ENCODE results near the gene ACIN1.

Gene ACIN1

GRCh38 chr14:23056145-23056955 lies 38.6 kb downstream of the ACIN1 start:
- DNase-seq, result peak; percentile 81

DNA sequence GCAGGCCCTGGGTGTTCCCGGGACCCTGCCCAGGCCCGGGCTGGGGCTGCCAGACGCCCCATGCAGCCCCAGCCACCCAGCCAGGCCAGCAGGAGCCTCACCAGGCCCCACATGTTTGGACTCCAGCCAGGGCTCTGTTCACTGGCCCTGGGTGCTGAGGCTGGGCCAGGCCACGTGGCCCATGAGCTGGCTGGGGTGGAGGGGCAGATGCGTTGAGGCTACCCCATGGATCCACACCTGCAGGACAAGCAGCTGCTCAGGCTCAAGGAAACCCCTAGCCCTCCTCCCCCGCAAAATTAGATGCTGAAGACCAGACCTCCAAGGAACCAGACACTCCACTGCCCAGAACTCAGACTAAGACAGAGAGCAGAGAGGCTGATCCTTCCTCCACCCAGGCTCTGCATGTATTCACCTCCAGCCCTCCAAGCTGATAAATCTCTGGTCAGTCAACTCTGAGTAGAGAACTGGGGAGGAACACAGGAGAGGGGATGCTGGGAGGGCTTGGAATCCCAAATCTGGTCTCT lies 39.3 kb downstream of the ACIN1 start:
- DNase-seq, result no peak

- DNase-seq, result no peak
Measured at GRCh38 chr14:23055147-23055550, 39.8 kb downstream of the ACIN1 start.

GRCh38 chr14:23054000-23054811 lies 40.7 kb downstream of the ACIN1 start:
- peak; percentile 67 for DNase-seq

DNA sequence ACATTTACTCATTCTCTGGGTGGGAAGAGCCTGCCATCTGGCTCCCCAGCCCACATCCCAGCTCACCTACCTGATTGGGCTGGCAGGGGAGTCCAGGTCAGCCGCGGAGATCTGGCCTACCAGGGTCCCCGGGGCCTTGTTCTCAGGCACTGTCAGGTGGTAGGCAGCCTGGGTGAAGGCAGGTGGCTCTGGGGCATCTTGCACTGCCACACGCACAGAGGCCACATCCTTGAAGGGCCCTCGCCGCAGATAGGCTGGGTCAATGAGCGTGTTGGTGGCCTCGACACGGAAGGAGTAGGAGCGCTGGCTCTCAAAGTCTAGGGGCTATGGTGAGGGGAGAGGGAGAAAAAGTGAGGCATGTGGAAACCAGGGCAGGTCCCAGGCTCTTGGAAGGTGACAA lies 41.5 kb downstream of the ACIN1 start:
- DNase-seq, result no peak

GRCh38 chr14:23052671-23053070 lies 42.3 kb downstream of the ACIN1 start:
- no peak for DNase-seq

DNA sequence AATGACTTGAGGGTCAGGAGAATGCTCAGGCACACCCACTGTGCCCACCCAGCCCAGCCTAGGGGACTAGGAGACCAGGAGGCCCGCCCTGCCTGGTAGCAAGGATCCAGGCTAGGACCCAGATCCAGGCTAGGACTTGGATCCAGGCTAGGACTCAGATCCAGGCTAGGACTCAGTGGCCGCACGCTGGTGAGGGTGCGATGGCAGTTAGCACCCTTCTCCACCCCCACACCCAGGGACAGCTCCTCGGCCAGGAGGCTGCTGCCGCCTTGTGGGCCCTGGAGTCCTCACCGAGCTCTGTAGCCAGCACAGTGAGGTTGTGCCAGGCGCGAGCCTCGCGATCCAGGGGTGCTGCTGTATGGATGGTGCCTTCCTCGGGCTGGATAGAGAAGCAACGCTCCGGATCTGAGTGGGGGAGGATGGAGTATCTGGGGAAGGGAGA lies 42.7 kb downstream of the ACIN1 start:
- no peak for DNase-seq

- DNase-seq, result no peak
Measured at GRCh38 chr14:23051141-23052057, 43.5 kb downstream of the ACIN1 start.

DNA sequence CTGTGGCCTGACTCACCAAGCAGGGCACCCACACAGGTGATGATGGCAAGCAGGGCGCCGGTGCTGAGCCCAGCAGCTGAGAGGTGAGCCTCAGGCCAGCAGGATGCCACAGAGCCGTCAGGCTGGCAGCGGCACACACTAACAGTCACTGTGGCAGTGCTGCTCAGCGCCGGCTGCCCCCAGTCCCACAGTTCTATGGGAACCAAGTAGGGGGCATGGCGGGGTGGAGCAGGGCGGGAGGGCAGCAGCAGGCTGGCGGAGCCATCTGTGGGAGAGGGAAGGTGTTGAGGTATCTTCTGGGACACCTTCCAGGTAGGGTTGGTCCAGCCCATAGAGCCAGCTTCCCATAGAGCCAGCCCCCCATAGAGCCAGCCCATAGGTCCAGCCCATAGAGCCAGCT lies 45.9 kb downstream of the ACIN1 start:
- no peak for DNase-seq

DNA sequence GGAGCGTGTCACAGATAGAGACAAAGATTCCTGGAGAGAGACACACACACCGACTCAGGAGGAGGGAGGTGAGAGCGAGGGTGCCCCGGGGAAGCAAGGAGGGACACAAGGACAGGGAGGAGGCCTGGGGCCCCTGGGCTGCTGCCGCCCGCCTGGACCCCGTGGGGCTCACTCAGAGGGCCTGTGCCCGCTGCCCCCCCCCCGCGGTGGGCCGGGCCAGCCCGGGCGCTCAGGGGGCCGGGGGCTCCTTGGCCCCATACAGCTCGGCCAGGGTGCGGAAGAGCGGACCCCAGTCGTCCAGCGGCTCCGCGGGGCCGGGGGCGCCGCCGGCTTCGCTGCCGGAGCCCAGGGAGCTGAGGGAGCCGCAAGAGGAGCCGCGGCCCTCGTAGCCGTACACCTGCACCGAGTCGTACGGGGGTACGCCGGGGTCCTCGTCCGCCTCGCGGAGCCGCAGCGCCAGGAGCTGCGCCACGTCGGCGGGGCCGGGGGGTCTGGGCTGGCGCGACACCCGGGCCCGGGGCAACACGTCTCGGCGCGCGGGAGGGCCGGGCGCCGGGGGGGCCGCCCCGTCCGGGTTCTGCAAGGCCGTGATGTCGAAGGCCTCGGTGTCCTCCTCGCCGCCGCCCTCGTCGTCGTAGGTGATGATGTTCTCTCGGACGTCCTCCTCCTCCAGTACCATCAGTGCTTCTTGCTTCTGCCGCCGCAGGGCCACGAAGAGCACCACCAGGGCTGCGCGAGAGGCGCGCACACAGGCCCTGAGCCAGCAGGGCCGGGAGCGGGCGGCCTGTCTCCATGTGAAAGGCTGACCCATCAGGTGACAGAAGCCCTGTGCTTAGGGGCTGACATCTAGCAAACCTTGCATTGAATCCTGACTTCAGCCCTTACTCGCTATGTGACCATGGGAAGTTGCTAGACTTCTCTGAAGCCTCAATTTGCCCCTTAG lies 46.9 kb downstream of the ACIN1 start:
- DNase-seq, result no peak

DNA sequence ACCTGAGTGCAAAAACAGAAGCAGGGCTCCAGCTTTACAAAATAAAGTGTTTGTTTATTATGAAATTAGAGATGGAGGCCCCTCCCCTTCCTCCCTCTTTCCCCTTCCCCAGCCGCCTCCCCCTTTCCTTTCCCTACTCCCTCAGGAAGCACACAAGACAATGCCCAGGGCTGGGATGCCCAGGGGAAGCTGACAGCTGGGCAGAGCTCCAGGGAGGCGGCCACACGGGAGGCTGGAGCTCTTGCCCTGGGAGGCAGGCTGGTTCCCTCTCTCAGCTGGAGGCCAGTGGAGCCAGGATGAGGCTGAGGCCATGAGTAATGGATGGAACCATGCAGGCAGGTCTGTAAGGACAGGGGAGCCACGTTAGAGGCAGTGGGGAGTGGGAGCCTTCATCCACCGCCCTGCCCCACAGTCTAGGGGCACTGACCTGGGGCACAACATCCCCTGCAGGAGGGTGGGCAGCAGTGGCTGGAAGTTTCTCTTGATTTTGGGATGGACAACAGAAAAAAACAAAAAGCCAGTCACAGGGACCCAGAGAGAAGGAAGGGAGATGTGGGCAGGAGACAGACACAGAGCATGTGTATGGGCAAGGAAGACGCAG lies 47.8 kb downstream of the ACIN1 start:
- DNase-seq, result no peak

DNA sequence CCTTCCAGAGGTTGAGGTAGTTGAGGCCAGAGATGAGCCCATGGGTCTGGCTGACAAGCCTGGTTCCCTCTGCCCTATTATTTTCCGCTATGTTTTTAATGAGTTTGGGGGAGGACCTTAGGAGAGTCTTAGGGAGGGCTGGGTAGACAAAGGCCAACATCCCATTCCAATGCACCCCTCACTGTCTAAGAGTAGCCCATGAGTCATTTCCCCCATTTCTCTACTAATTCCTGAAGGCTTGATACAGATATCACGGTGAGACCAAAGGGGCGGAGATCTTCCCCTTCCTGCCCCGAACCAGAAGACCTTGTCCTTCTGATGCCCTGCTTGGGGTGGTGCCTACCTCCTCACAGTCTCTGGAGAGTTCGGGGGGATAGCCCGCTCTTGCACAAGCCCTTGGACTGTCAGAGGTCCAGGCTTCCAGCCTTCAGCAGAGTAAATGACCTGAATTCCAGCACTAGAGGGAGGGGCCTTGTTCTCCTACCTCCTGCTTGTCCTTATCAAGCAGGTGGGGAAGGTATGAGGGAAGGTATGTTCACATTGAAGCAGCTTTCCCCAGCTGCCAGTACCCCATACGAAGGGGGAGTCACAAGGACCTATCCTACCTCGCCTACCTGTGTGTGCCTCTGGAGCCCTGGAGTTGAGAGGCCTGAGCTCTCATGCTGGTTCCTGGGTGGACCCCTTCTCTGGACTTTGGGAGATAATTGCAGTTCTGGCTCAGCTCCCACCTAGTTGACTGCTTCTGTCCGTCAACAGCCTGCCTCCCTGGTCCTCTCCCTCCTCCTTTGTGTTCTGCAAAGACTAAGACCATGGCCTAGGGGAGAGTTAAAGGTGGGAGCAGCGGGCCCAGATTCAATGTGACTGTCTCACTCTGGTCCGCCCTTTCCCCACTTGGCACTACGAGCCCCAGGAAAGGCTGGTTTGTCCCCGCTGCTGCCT lies 49.2 kb downstream of the ACIN1 start:
- DNase-seq, result no peak

- DNase-seq, result no peak
Measured at GRCh38 chr14:23044840-23045239, 50.1 kb downstream of the ACIN1 start.

GRCh38 chr14:23043754-23044153 lies 51.2 kb downstream of the ACIN1 start:
- no peak for DNase-seq

DNA sequence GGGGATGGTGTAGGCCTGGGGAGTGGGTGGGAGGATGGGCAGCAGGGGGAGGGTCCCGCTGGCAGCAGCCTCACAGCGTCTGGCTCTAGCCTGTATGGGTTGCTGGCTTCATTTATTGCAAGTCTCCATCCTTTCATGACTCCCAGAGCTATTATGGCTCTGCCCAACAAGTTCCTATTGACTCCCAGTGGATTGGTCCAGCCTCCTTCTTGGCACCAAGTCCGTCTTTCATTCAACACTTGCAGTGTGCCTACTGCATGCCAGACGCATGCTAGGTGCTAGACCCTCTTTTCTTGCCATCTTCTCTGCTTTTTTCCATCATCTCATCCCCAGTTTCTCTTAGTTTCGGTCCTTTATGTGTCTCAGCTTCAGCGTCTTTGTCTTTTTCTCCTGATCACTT lies 51.8 kb downstream of the ACIN1 start:
- DNase-seq, result no peak

DNA sequence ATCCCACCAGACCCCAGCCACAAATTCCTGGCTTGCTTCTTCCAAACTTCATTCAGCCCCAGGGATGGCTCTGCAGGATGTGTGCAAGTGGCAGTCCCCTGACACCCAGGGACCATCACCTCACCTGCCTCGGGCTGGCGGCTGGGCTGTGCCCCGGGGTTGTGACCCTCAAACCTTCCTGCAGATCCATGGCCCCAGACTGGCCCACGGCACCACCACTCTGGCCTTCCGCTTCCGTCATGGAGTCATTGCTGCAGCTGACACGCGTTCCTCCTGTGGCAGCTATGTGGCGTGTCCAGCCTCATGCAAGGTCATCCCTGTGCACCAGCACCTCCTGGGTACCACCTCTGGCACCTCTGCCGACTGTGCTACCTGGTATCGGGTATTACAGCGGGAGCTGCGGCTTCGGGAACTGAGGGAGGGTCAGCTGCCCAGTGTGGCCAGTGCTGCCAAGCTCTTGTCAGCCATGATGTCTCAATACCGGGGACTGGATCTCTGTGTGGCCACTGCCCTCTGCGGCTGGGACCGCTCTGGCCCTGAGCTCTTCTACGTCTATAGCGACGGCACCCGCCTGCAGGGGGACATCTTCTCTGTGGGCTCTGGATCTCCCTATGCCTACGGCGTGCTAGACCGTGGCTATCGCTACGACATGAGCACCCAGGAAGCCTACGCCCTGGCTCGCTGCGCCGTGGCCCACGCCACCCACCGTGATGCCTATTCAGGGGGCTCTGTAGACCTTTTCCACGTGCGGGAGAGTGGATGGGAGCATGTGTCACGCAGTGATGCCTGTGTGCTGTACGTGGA lies 52.6 kb downstream of the ACIN1 start, which contains the start of gene PSMB11:
Gene PSMB11 (plus strand): TSS at position 51 of the 804 bp plus-strand sequence. CDS start 14 bp downstream, at position 65.
- DNase-seq, result no peak

- no peak for DNase-seq
Measured at GRCh38 chr14:23041729-23042128, 53.2 kb downstream of the ACIN1 start.

GRCh38 chr14:23040100-23040499 lies 54.8 kb downstream of the ACIN1 start:
- DNase-seq, result no peak

Data from activated CD8-positive, alpha-beta memory T cell treated with anti-CD3 and anti-CD28 coated beads, Interleukin-2, amount 50 U/mL, for 48 hours (primary cell).